Smooth muscle cell of the brain vasculature (primary cell): ENCODE measurements around the gene C1orf35.

Source experiments
- DNase-seq: peaks from one replicate; pipeline ENCODE4 v3.0.0-alpha.2; 2012; ENCODE audit warnings: low read depth, low spot score

The C1orf35 gene

DNA sequence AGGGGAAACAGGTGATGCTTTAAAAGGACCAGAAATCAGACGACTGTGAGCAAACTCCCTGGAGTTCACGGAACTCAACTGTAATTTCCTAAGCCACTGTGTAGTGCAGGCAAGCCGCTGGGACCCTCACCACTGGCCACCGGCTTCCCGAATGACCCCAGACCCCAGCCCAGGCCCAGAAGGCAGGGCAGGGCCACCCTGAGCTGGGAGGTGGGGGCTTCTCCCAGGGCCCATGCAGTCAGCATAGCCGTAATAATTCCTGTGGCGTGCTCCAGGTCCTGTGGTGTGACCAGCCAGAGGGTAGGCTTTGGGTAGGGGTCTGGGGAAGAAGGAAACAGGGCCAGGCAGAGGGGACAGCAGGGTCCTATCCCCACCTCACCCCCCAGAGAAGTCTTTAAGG, 24.1 kb downstream of the C1orf35 start:
- no peak for DNase-seq

DNA sequence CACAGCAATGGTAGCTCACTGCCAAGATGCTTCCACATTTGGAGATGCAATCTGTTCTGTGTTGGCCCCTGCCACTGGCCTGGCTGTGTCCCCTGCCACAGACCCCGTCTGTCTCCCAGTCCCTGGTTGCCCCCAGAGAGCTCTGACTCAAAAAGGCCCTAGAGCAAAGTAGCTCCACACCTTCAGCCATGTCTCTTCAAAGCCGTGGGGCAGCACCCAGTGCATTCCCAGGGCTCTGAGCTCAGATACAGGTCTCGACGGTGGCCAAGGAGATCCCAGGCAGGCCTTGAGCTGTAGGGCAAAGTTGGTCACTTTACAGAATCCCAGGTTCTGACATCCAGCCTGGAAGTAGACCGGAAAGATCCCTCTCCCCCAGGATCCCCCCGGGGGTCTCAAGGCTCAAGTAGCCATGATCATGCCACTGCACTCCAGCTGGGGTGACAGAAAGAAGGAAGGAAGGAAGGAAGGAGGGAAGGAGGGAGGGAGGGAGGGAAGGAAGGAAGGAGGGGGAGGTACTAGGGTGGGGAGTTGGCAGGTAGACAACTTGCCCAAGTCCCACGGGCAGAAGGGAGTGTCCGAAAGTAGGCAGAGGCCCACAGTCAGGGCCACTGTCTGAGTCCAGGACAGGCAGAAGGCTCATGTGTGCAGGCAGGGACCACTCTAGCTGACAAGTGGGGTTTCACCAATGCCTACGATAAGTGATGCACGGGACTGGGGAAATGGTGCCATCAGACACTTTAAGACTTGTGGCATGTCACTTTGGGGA, 25.4 kb downstream of the C1orf35 start:
- DNase-seq: no peak

DNA sequence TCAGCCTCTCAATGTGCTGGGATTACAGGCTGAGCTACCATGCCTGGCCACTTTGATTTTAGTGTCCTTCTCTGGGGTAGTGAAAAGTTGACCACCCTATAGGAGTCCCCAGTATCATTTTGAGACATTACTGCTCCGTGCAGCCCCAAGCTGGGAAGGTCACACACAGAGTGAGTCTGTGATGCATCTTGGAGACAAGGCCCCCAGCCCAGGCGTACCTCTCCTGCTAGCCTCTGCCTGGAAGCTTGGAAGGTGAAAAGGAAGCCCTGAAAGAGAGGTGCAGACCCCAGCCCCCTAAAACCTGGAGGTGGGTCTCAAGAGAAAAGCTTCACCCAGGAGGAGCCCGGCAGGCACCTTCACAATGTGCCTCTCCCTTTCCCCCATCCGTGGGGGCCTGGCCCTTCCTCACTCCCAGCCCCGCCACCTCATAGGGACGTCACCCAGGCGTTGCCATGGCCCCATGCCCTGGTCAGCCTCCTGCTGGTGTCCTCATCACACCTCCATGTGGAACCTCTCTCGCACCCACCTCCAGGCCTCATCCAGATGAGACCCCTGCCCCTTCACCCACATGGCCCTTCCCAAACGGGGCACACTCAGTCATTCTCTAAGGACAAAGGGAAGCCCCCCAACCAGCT, 26.2 kb downstream of the C1orf35 start:
- DNase-seq: no peak

DNA sequence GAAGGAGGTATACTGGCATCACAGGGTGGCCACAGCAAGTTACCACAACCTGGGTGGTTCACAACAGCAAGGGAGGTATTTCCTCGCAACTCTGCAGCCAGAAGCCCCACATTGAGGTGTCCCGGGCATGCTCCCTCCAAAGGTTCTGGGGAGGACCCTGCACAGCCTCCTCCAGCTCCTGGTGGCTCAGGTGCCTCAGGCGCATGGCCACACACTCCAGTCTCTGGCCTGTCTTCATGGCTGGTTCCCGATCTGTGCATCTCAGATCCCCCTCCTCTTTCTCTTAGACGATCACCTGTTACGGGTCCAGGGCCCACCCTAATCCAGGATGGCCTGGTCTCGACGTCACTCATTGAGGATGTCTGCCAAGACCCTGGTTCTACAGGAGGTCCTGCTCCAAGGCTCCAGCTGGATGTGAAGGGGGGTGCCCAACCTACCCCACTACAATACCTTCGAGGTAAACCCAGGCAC, 27.3 kb downstream of the C1orf35 start:
- DNase-seq: no peak

DNA sequence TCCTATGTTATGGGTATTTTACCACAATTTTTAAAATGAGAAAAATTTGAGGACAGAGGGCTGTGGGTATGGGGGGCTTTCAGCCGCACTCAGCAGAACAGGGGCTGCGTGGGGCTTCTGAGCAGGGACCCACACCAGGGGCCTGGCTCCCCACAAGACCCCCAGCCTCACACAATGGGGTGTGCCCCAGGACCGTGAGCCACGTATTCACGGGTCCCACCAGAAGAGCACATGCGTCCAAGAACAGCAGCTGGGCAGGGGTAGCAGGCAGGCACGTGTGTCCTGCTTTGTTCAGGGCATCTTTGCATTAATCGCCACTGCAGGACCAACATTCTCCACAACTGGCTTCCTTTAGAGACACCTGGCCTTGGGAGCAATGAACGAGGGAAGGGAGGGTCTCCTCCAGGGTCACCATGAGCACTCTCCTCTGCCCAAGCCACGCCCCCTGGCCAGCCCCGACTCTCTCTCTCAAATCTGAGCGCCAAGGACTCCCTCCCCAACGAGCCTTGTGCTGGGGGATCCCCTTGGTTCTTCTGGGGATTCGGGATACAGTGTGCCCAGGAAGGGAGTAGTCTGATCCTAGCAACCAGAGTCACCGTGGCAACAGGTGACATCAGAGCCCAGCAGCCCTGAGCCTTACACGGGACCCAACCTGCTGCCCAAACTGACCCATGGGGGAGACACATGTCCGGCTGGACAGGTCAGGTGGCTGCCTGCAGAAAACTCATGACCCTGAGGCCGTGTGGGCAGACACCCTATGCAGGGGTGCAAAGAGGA, 28.0 kb downstream of the C1orf35 start:
- no peak for DNase-seq

DNA sequence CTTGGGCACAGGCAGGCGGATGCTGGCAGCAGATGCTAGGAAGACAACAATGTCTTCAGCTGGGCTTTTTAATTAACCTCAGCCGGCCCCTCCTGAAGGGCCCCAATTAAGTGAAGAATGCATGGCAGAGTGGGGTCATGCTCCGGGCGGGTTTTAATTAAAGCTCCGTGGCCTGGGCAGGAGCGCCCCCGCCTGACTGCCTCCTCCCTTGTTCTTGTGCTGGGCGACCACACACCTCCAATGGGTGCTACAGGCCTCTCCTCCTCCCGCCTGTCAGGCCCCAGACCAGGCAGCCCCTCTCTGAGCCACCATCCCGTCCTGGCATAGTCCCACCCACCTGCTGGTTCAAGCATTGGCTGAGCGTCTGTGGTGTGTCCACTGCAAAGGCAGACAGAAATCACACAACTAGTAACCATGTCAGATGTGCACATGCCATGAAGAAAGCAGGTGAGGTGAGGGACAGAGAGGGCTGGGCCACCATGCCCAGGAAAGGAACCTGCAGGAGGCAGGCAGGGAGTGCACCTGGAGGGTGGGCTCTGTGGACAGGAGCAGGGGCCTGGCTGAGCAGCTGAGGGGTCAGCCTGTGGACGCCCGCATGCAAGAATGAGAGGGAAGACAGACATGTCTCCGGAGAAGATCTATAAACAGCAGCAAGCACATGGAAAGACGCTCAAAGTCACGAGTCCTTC, 29.1 kb downstream of the C1orf35 start:
- DNase-seq: no peak

DNA sequence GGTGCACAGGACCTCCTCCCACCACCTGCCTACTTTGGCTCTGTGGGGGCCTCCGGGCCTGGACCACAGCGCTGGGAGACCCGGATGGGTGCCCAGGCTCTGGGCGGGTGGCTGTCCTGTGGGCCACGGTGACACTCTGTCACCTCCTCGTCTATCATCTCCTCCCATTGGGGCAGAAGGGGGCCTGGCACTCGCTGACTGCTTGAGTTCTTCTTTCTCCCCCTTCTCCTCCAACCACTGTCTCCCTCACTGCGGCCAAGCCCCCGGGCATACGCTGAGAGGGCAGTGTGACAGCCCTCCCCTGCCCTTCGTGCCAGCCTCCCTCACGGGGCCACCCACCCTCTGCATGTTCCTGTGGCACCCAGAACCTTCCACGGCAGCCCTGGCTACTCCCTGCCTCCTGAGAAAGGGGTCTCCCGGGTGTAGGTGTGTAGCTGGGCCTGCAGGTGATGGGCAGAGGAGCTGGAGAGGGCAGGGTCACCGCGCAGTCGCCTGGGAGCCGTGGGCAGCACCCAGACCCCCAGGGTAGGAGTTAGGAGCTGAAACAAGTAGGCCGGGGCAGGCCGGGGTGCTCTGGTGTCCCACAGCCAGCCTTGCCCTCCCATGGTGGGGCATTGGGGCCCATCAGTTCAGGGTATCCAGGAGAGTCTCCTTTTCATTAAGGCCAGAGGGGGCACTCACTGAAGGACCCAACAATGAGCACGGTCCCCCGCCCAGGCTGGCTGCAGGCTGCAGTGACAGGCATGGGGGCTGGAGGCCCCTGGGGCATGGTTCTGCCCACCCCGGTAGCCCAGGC, 29.9 kb downstream of the C1orf35 start:
- DNase-seq: no peak

DNA sequence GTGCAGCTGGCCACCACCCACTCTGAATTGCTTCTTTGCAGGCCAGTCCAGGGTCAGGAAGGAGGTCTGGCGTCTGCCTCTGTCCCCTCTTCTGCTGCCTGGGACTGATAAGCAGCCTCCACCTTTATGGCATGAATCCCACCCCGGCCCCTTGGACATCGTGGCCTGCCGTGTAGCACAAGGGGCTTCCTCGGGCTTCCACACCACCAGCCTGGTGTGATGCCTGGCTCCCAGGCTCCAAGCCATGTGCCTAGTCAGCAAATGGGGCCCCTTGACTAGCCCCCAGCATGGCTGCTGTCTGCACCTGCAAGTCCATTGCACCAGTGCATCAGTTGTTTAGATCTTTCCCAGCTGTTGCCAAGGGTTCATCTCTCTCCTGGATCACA, 30.5 kb downstream of the C1orf35 start:
- no peak for DNase-seq

DNA sequence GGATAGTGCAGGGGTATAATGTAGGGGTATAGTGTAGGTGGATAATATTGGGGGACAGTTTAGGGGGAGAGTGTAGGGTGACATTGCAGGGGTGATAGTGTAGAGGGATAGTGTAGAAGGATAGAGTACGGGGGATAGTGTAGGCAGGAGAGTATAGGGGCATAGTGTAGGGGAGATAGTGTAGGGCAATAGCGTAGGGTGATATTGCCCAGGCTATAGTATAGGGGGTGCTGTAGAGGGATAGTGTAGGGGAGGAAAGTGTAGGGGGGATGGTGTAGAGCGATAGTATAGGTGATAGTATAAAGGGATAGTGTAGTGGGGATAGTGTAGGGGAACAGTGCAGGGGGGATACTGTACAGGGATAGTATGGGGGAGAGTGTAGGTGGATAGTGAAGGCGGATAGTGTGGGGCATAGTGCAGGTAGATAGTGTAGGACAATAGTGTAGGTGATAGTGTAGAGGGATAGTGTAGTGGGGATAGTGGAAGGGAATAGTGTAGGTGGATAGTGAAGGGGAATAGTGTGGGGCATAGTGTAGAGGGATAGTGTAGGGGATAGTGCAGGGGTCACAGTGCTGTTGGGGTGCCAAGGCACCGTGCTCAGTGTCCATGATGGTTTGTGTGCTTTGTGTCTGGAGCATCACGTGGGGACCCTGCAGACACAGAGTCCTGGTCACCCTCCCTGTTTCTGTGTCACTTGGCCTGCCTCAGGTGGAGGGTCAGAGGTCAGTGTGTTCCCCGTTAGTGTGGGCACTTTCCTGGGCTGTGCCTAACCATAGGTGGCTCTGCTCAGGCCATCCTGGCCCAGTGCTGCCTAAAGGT, 31.1 kb downstream of the C1orf35 start:
- no peak for DNase-seq

DNA sequence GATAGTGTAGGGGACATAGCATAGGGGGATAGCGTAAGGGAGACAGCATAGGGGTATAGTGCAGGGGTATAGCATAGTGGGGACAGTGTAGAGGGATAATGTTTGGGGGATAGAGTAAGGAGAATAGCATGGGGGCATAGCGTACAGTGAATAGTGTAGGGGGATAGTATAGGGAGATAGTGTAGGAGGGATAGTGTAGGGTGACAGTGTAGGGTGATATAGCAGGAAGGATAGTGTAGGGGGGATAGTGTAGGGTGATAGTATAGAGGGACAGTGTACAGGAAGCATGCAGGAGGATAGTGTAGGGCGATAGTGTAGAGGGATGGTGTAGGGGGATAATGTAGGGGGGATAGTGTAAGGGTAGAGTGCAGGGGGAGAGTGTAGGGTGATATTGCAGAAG, 32.3 kb downstream of the C1orf35 start:
- no peak for DNase-seq

DNA sequence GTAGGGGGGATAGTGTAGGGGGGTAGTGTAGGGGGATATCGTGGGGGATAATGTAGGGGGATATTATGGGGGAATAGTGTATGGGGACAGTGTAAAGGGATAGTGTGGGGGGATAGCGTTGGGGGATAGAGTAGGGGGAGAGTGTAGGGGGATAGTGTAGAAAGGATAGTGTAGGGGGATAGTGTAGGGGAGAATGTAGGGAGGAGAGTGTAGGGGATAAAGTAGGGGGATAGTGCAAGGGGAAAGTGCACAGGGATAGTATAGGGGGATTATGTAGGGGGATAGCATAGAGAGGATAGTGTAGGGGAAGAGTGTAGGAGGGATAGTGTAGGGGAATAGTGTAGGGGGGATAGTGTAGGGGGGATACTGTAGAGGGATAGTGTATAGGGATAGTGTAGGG, 33.0 kb downstream of the C1orf35 start:
- no peak for DNase-seq

DNA sequence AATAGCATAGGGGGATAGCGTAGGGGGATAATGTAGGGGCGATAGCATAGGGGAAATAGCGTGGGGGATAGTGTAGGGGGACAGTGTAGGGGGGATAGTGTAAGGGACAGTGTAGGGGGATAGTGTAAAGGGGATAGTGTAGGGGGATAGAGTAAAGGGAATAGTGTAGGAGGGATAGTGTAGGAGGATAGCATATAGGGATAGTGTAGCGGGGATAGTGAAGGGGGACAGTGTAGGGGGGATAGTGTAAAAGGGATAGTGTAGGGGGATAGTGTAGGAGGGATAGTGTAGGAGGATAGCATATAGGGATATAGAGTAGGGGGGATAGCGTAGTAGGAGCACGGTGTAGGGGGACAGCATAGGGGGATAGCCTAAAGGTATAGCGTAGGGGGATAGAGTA, 34.8 kb downstream of the C1orf35 start:
- no peak for DNase-seq

DNA sequence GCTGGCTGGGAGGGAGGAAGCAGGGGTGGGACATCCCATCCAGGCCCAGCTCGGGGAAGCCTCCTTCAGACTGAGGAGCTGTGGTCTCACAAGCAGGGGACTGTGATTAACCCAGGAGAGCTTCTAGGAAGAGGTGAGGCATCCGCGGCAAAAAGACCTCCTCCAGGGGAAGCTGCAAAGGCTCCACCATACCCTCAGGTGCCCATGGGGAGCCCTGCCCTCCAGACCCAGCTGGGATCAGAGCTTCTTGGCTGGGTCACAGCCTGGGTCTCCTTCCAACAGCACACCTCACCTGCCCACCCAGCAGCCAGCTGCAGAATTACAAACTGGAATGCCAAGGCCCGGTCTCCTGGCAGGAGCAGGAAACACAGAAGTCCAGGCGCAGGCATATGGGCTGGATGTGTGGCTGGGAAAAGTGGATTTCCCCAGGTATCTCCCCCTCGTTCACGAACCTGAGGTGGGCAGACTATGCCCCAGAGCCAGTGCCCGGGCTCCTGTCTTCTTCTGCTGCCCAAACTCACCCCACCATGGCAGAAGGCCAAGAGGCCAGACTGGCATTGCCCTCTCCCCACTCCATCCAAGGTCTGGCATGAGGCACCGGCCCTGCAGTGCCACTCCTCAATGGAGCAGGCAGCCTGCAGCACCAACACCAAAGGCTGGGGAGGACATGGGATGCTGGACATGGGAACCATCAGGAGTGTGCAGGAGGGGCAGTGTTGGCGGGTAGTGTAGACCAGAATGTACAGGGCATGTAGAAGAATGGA, 36.1 kb downstream of the C1orf35 start:
- no peak for DNase-seq

DNA sequence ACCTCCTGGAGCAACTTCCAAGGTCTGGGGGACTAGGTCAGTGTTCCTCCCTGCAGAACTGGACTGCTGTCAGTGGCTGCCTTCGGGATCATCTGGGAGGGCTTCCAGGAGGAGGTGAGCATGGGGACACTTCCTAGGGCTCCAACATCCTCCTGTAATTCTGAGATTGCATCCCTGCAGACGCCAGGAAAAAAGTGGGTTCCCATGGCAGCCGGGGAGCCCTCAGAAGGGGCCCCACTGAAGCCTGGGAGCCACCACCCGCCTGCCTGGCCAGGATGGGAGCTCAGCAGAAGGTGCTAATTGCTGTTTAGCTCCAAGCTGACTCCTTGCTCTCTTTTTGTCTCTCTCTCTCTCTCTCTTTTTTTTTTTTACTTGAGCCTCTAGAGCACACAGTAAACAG, 36.7 kb downstream of the C1orf35 start:
- DNase-seq: no peak

DNA sequence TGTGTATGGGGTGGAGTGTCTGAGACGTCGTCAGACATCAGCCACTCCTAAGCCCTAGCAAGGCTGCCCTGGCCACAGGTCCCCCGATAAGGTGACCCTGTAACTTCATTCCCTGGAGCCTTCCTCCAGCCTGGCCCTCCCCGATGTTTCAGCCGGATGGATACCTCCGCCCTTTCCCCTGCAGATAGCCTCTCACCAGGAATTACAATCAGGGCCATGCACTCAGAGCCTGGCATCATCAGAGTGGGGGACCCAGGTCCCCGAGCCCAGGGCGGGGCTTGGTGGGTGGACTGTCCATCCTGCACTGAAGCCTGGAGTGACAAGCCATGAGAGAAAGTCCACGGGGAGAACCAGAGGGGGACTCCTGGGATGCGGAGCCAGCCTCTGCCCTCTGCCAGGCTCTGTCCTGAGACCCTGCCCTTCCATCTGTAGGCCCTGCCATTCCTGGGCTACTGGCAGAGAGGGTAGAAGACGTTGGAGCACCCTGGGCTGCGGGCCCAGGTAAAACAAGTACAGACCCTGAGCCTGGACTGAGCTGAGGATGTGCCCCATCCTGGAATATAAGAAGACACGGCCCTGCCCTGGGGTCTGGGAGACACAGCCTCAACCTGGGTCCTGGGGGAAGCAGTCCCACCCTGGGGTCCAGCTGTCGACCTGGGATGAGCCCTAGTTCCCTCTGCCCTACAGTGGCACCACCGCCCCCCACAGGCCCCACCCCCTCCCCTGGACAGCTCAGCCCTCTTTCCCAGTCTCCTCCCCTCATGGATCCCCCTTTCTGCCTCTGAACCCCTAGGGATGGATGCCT, 37.4 kb downstream of the C1orf35 start:
- no peak for DNase-seq

DNA sequence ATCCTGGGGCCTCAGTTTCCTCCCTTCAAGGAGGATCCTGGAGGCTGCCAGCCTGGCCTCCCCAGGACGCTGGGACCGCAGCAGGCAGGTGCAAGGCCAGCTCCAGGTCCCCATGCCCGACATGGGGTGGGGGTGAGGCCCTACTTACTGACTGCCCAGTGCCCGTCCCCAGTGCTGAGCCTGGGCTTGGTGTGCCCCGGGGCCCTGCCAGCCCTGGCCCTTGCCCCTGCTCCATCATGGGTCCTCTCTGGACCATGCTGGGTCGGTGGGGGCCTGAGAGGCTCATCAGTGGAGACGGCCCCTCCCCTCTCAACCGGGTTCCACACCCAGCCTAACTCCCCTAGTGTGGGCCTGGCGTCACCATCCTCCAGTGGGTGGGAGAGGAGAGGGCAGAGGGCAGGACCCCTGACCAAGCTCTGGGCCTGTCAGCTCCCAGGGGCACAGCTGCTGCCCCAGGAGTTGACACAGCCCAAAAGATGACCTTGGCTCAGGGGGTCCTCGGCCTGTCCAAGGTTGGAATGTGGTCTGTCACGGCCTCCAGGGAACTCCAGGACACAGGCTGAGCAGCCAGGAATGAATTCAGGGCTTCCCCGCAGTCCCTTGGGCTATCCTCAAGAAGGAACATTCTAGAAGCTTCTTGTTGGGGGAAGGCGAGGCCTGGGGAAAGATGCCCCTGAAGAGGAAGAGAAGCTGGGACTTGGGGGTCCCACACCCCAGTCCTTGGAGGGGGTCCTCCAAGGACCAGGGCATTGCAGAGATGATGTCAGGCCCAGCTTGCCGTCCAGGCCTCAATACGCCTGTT, 38.2 kb downstream of the C1orf35 start:
- DNase-seq: no peak

DNA sequence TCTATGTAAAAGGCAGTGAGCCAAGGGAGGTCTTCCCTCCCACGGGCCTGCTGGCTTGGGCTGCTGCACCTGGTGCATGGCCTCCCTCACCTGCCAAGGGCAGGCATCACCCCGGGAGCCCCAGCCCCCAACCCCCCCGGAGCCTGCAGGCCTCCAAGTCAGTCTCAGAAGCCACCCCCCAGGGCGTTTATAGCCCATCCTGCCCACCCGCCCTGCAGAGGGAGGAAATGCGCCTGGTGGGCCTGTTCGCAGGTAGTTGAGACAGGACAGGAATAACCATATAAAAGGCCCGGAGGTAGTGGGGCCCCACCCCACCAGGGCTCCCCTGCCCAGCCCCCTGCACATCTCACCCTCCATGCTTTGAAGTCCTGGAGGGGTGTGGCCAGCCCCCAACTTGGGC, 38.8 kb downstream of the C1orf35 start:
- no peak for DNase-seq
